Uterus (tissue), 4 donors: ENCODE measurements around the gene SLIT3. TPM values are rescaled to one million over a fixed set of nuclear protein-coding genes. Genes with fewer than 3 reads are reported as not detected.

Experiments used
- DNase-seq, 2 donors: peaks; one replicate each; pipeline ENCODE4 v3.0.0-alpha.2; 2019 to 2020
- H3K27ac ChIP-seq, 2 donors: fragments of 200-600 bp; sonication (generic); 1 replicate in 1 of 2; 2 replicates in 1 of 2; pipeline ENCODE4 v1.5.1; 2016 to 2018
- H3K27me3 ChIP-seq, 2 donors: fragments of 200-600 bp; sonication (generic); one replicate each; pipeline ENCODE4 v1.5.1; 2018 to 2019; ENCODE audit warnings: control low read depth in 1 of 2
- H3K36me3 ChIP-seq, 2 donors: fragments of 200-600 bp; sonication (generic); one replicate each; pipeline ENCODE4 v1.5.1; 2019; ENCODE audit warnings: control low read depth in 1 of 2
- H3K4me1 ChIP-seq, 2 donors: fragments of 200-600 bp; sonication (generic); one replicate each; pipeline ENCODE4 v1.5.1; 2018 to 2019; ENCODE audit warnings: control low read depth in 1 of 2
- H3K4me3 ChIP-seq, 2 donors: fragments of 200-600 bp; sonication (generic); 1 replicate in 1 of 2; 2 replicates in 1 of 2; pipeline ENCODE4 v1.5.1; 2018 to 2019; ENCODE audit warnings: mild to moderate bottlenecking in 1 of 2
- H3K9me3 ChIP-seq, 2 donors: fragments of 200-600 bp; sonication (generic); one replicate each; pipeline ENCODE4 v1.5.1; 2019; ENCODE audit warnings: control low read depth in 1 of 2
- CTCF ChIP-seq, 4 experiments: fragments of 200-600 bp in 2 of 4; fragments of 450-650 bp in 2 of 4; sonication (generic) in 2 of 4; IDR thresholded peaks; one replicate each; pipeline ENCODE4 v1.5.1; 2016 to 2019; ENCODE audit warnings: antibody characterized with exemption in 4 of 4, mild to moderate bottlenecking in 2 of 4, moderate library complexity in 1 of 4
- POLR2A ChIP-seq, 2 donors: fragments of 450-650 bp; IDR thresholded peaks; one replicate each; pipeline ENCODE4 v1.6.1; 2016; ENCODE audit warnings: antibody characterized with exemption in 2 of 2, mild to moderate bottlenecking in 1 of 2, moderate library complexity in 1 of 2
- intact Hi-C: fragments of 100-400 bp; cut with DNase I; formaldehyde crosslinking; loops from one replicate; pipeline ENCODE4 v1.15.1; 2023; ENCODE audit warnings: low total_unique reads
- total RNA-seq, 4 donors: library from RNA; depleted of rRNA in 3 of 4; stranded (reverse); fragments of >200 nt in 3 of 4; gene quantifications; one replicate each; pipeline versions ENCODE4 v1.1.0 to v1.2.4, GENCODE V29; 2014 to 2023
- donor health status: DM: yes; HTN: yes; CAD: no.

Gene SLIT3
- total RNA-seq, 4 donors from 2014 or later, result 9.4 to 62.2 (median 28.1) TPM

DNA sequence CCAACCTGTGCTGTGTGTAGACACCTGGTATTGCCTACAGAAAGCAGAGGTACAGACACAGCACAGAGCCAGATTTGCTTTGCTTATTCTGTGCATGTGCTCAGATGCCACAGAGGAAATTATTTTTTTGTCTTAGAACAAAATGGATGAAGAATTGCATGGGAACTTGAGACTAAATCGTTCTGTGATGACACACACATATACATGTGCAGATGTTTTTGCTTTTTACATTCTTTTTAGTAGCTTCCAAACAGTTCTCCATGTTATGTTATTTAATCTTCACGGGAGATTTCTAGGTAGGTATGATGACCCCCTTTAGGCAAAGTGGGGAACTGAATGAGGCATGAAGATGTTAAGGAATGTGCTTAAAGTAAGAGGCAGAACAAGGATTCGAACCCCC is 500.2 kb downstream of the SLIT3 start:
- no peaks in the 10 kb centered on the region for H3K9me3 ChIP-seq
- intact Hi-C loops, result no loop called here
- no peaks in the 10 kb centered on the region for H3K27me3 ChIP-seq
- no peak overlapping the region for H3K4me3 ChIP-seq
- DNase-seq, result no peak
- no peak for TF ChIP-seq CTCF (IDR thresholded peaks at IDR 0.05)
- no peak for TF ChIP-seq POLR2A (IDR thresholded peaks at IDR 0.05)
- H3K27ac ChIP-seq, result no peak overlapping the region
- H3K4me1 ChIP-seq, result no peaks in the 10 kb centered on the region
- H3K36me3 ChIP-seq, result no peaks in the 10 kb centered on the region

DNA sequence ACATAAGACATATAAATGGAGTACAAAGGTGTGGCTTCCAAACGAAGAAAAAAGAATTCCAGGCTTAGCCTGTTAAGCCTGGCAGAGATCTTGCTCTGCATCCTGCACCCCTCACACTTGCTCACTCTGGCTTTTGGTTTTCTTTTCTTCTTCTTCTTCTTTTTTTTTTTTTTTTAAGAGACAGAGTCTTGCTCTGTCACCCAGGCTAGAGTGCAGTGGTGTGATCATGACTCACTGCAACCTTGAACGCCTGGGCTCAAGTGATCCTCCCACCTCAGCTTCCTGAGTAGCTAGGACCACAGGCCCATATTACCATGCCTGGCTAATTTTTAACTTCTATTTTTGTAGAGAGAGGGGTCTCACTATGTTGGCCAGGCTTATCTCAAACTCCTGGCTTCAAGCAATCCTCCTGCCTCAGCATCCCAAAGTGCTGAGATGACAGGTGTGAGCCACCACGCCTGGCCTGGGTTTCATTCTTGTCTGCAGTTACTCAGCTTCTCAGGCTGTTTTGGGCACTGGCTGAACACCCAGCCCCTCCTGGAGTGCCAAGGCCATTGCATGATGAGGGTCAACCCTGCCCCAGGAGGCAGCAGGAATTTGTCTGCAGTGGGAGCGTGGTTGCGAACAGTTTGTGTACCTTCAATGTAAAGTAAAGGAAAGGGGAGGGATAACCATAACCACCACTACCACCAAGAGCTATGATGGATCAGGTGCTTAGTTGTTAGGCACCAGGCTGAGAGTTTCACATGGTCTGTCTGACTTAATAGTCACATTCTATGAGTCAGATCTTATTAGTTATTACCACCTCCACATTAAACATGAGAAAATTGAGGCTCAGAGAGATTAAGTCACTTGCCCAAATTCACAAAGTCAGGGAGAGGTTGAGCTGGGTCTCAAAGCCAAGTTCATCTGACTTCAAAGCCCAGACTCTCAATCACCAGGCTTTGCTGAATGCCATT is 502.6 kb downstream of the SLIT3 start:
- no peak overlapping the region for H3K4me3 ChIP-seq
- no peaks in the 10 kb centered on the region for H3K27me3 ChIP-seq
- no peaks in the 10 kb centered on the region for H3K4me1 ChIP-seq
- H3K27ac ChIP-seq, result no peak overlapping the region
- no peaks in the 10 kb centered on the region for H3K9me3 ChIP-seq
- TF ChIP-seq CTCF (IDR thresholded peaks at IDR 0.05) (no peak), POLR2A (IDR thresholded peaks at IDR 0.05) (no peak)
- no peak for DNase-seq
- intact Hi-C loops, result no loop called here
- no peaks in the 10 kb centered on the region for H3K36me3 ChIP-seq

DNA sequence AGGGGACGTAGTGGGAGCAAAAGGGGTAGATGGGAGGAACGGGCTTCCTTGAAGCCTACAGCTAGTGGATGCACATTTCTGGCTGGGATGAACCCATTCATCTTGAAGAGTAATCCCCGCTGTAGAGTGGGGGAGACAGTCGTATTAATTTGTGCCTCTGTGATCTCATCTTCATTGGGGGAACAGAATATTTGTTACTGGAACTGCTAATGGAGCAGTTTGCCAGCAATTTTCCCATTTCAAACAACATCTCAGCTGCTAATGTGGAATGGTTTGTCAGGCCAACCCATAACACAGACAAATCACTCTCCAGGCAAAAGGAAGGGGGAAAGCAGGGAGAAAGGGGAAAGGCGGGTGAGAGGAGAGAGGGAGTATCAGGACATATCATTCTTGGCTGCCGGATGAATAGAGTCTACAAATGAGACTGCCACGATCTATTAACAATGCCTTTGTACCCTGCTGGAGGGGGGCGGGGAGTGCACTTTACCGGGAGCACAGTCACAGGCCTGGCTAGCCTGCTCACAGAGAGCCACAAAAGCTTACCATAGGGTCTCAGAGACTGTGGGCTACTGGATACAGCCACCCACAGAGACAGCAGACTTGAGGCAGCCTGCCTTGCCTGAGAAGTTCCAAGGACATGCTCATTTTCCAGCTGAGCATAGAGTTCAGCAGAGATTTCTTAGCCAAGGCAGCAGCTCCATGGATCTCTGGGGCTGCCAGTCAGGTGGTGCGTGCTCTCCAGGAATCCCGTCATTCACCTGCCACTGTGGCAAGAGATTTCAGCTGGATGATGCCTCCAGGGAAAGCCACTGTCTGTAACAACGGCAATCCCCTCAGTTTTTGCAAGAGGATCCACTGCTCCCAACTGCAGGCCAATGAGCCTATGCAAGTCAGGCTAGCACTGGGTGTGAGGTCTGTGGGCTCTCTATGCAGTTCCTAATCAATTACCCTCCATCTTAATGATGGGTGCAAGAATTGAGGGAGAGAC is 504.1 kb downstream of the SLIT3 start:
- Histone ChIP-seq H3K36me3 (no peaks in the 10 kb centered on the region), H3K27ac (no peak overlapping the region), H3K4me3 (no peak overlapping the region), H3K4me1 (no peaks in the 10 kb centered on the region), H3K27me3 (no peaks in the 10 kb centered on the region), H3K9me3 (no peaks in the 10 kb centered on the region)
- no peak for DNase-seq
- no peak for TF ChIP-seq POLR2A (IDR thresholded peaks at IDR 0.05)
- no peak for TF ChIP-seq CTCF (IDR thresholded peaks at IDR 0.05)
- intact Hi-C loops, result no loop called here

DNA sequence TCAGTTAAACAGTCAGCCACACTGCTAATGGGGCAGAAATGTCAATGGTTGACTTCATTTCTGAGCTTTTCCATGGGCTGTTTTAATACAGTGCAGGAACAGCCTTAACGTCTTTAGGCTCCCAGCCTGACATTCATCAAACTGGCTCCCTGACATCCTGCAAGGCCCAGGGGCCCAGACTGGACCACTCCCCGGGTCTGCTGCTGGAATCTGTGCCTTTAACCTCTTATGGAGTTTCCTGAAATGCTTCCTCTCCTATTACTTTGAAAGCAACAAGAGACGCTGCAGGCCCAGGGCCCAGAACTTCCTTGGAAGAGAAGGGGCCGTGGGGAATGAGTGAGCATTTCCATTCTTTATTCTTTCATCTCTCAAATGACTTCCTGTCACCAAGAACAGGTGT is 504.9 kb downstream of the SLIT3 start:
- TF ChIP-seq POLR2A (IDR thresholded peaks at IDR 0.05) (no peak), CTCF (IDR thresholded peaks at IDR 0.05) (no peak)
- no peaks in the 10 kb centered on the region for H3K9me3 ChIP-seq
- H3K27ac ChIP-seq, result no peak overlapping the region
- H3K4me1 ChIP-seq, result no peaks in the 10 kb centered on the region
- no peaks in the 10 kb centered on the region for H3K36me3 ChIP-seq
- intact Hi-C loops, result no loop called here
- no peak for DNase-seq
- no peak overlapping the region for H3K4me3 ChIP-seq
- H3K27me3 ChIP-seq, result no peaks in the 10 kb centered on the region
